BLaER1 treated with 17β-estradiol and CSF1 and Interleukin-3, amounts not matched to agents 10 nM and 100 nM (cell line): ENCODE measurements around the gene MYORG.

ENCODE experiments used
- H3K27ac ChIP-seq, 11 experiments: shearing (Covaris generic); formaldehyde crosslinking; 2 replicates each; pipeline ENCODE4 v1.8.1; 2022
- H3K27me3 ChIP-seq, 11 experiments: shearing (Covaris generic); formaldehyde crosslinking; 2 replicates each; pipeline ENCODE4 v1.8.1; 2022
- H3K36me3 ChIP-seq, 11 experiments: shearing (Covaris generic); formaldehyde crosslinking; 2 replicates each; pipeline ENCODE4 v1.8.1; 2022
- H3K4me1 ChIP-seq, 10 experiments: shearing (Covaris generic); formaldehyde crosslinking; 2 replicates each; pipeline ENCODE4 v1.8.1; 2022
- H3K4me2 ChIP-seq, 11 experiments: shearing (Covaris generic); formaldehyde crosslinking; 2 replicates each; pipeline ENCODE4 v1.8.1; 2022
- H3K4me3 ChIP-seq, 10 experiments: shearing (Covaris generic); formaldehyde crosslinking; 2 replicates each; pipeline ENCODE4 v1.8.1; 2022
- H3K9ac ChIP-seq, 11 experiments: shearing (Covaris generic); formaldehyde crosslinking; 2 replicates each; pipeline ENCODE4 v1.8.1; 2022
- H3K9me3 ChIP-seq, 11 experiments: shearing (Covaris generic); formaldehyde crosslinking; replicated peaks in 1 of 11; 2 replicates each; pipeline ENCODE4 v1.8.1; 2022
- H4K20me1 ChIP-seq, 11 experiments: shearing (Covaris generic); formaldehyde crosslinking; 2 replicates each; pipeline ENCODE4 v1.8.1; 2022
- Cebpa-rat ChIP-seq, 11 experiments: shearing (Covaris generic); IDR thresholded peaks; 2 replicates each; pipeline ENCODE4 v1.8.1; 2022

Gene MYORG

DNA sequence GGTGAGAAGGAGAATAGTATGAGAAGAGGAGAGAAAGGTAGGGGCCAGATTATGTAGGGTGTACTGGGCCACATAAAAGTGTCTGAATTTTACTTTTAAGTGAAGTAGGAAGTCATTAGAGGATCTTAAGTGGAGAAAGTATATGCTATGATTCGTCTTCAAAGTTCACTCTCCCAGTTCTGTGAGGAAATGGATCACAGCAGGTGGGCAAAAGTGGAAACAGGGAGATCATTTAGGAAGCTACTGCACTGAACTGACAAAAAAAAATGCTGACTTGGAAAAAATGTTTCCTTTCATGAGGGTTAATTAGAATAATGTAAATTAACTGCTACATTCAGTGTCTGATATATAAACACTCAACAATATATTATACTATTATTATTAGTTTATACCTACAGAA, 50.0 kb downstream of the MYORG start:
- no peak overlapping the region for H3K4me3 ChIP-seq
- TF ChIP-seq Cebpa-rat (IDR thresholded peaks at IDR 0.05), result no peak
- H3K27me3 ChIP-seq, result no peaks in the 10 kb centered on the region
- no peak overlapping the region for H3K27ac ChIP-seq
- H3K4me1 ChIP-seq, result peaks cover 36 to 59% (median 53%) of the 10 kb centered on the region in 10 experiments
- peaks cover 0 to 6% (median 0%) of the 10 kb centered on the region in 11 experiments; a peak in 1 of 22 replicates for H3K36me3 ChIP-seq
- H3K9me3 ChIP-seq, result no peaks in the 10 kb centered on the region
- H3K9ac ChIP-seq, result no peak overlapping the region; a peak in 1 of 22 replicates
- peak overlapping the region in 5 of 11 experiments; percentile 10 to 95 (median 82); a peak in 5 of 22 replicates for H3K4me2 ChIP-seq
- 0 out of 22 replicates have a peak, but pooled peaks cover 0 to 2% (median 0%) of the 10 kb centered on the region in 11 experiments for H4K20me1 ChIP-seq

DNA sequence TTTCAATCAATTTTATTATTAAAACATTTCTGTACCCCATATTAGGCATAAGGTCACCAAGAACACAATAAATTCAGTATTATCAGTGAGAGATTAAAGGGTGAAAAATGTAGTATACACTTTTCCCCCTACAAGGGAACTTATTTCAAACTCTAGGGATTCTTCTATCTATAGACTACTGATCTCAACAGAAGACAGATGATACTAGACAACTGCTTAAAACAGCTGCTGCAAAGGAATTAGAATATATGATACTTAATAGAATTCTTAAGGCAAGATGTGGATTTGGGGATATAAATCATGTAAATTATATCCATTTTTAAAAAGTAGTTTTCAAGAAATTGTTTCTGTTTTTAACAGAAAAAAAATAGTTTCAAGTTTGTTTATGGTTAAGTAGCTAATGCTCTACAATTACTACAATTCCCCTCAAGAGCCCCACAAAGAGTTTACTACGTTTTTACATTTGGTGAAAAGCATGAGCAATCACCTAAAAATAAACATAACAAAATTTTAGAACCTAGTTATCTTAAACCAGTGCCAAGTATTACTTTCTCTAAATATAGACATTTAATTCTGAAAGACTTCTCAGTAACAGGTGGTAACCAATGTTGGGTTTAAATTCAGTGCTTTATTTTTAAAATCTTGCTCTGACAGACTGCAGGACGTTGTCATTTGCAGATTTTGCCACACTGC, 53.7 kb downstream of the MYORG start:
- peaks cover 19 to 50% (median 44%) of the 10 kb centered on the region in 10 experiments for H3K4me1 ChIP-seq
- H4K20me1 ChIP-seq, result no peaks in the 10 kb centered on the region
- H3K36me3 ChIP-seq, result peaks cover 0 to 18% (median 14%) of the 10 kb centered on the region in 11 experiments; a peak in 14 of 22 replicates
- H3K27ac ChIP-seq, result no peak overlapping the region
- H3K9me3 ChIP-seq, result no peaks in the 10 kb centered on the region; a peak in 1 of 22 replicates
- TF ChIP-seq Cebpa-rat (IDR thresholded peaks at IDR 0.05), result no peak
- H3K27me3 ChIP-seq, result no peaks in the 10 kb centered on the region
- peak overlapping the region in 4 of 11 experiments; percentile 15 to 27 (median 22); a peak in 6 of 22 replicates for H3K4me2 ChIP-seq
- H3K4me3 ChIP-seq, result no peak overlapping the region
- no peak overlapping the region for H3K9ac ChIP-seq

DNA sequence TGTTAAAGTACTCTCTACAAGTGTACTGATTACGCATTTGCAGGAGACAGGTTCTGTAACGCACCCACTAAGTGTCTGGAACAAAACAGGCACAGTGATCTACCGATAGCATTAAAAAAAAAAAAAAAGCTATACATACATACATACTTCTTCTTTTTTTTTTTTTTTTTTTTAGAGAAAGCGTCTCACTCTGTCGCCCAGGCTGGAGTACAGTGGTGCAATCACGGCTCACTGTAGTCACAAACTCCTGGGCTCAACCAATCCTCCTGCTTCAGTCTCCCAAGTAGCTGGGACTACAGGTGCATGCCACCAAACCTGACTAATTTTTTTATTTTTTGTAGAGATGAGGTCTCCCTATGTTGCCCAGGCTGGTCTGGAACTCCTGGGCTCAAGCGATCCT, 55.2 kb downstream of the MYORG start:
- no peak for TF ChIP-seq Cebpa-rat (IDR thresholded peaks at IDR 0.05)
- Histone ChIP-seq H3K4me1 (peaks cover 4 to 36% (median 29%) of the 10 kb centered on the region in 10 experiments; a peak in 18 of 20 replicates), H3K4me2 (0 out of 22 replicates have a peak overlapping the region, but pooled peaks of 1 of the 11 experiments have one; percentile 1), H3K27ac (no peak overlapping the region), H3K9ac (no peak overlapping the region), H3K9me3 (no peaks in the 10 kb centered on the region; a peak in 1 of 22 replicates), H3K27me3 (no peaks in the 10 kb centered on the region), H3K4me3 (no peak overlapping the region), H3K36me3 (peaks cover 0 to 19% (median 15%) of the 10 kb centered on the region in 11 experiments; a peak in 15 of 22 replicates), H4K20me1 (no peaks in the 10 kb centered on the region)

DNA sequence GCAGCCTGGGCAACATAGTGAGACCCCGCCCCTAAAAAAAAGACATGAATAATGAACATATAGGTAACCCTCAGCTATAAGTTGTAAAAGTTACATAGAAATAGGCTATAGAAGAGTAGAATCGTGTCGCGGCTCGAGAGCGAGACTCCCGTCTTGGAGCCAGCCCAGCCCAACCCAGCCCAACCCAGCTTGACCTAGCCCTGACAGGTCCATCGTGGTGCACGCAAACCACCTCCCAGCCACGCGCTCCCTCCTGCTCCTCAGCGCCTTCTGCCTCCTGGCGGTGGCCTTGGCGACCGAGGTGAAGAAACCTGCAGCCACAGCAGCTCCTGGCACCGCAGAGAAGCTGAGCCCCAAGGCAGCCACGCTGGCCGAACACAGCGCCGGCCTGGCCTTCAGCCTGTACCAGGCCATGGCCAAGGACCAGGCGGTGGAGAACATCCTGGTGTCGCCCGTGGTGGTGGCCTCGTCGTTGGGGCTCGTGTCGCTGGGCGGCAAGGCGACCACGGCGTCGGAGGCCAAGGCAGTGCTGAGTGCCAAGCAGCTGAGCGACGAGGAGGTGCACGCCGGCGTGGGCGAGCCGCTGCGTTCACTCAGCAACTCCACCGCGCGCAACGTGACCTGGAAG, 58.4 kb downstream of the MYORG start:
- Histone ChIP-seq H3K9ac (no peak overlapping the region), H3K4me1 (peaks cover 0 to 27% (median 18%) of the 10 kb centered on the region in 10 experiments; a peak in 15 of 20 replicates), H3K27me3 (no peaks in the 10 kb centered on the region), H3K36me3 (peaks cover 0 to 24% (median 15%) of the 10 kb centered on the region in 11 experiments; a peak in 16 of 22 replicates), H3K4me3 (no peak overlapping the region), H3K9me3 (peaks cover 0 to 5% (median 0%) of the 10 kb centered on the region in 11 experiments; a peak in 2 of 22 replicates), H3K27ac (no peak overlapping the region), H4K20me1 (no peaks in the 10 kb centered on the region), H3K4me2 (no peak overlapping the region)
- TF ChIP-seq Cebpa-rat (IDR thresholded peaks at IDR 0.05), result no peak

- no peak overlapping the region for H3K9ac ChIP-seq
- TF ChIP-seq Cebpa-rat (IDR thresholded peaks at IDR 0.05), result no peak
- H3K9me3 ChIP-seq, result peaks cover 0 to 5% (median 0%) of the 10 kb centered on the region in 11 experiments; a peak in 2 of 22 replicates
- H4K20me1 ChIP-seq, result no peaks in the 10 kb centered on the region
- H3K36me3 ChIP-seq, result peaks cover 0 to 24% (median 15%) of the 10 kb centered on the region in 11 experiments; a peak in 16 of 22 replicates
- H3K4me2 ChIP-seq, result no peak overlapping the region
- H3K4me3 ChIP-seq, result no peak overlapping the region
- peaks cover 0 to 19% (median 11%) of the 10 kb centered on the region in 10 experiments; a peak in 14 of 20 replicates for H3K4me1 ChIP-seq
- no peak overlapping the region for H3K27ac ChIP-seq
- H3K27me3 ChIP-seq, result no peaks in the 10 kb centered on the region
Observed at GRCh38 chr9:34317436-34317835, 59.3 kb downstream of the MYORG start.
